ENCODE measurements around the gene VANGL2. TPM values are rescaled to one million over a fixed set of nuclear protein-coding genes. Genes with fewer than 3 reads are reported as not detected.
A peak's percentile ranks its signal among the peaks of the same experiment; 100 is the strongest.

VANGL2 gene
- total RNA-seq, 1 experiment from 2014 or later: 0.26 TPM

- intact Hi-C loops (cut with micrococcal nuclease): no loop called here
- H3K27ac Mint-ChIP-seq (ENCODE audit: low read depth, unreplicated experiment): no peak overlapping the region
- CTCF ChIA-PET: interaction anchor here (0.9 to 9.5 kb wide), 3 partner anchors 35 to 120 kb away, joined by 5 to 116 read pairs (median 7); no protein-coding TSS in a partner anchor
- no peak for DNase-seq (ENCODE audit: unreplicated experiment)
- POLR2A ChIA-PET: interaction anchor here (0.6 to 0.8 kb wide), 2 partner anchors 56 to 381 kb away, joined by 3 read pairs; no protein-coding TSS in a partner anchor
- peaks cover 21% of the 10 kb centered on the region for H3K4me1 Mint-ChIP-seq (ENCODE audit: insufficient read depth, unreplicated experiment)
- H3K36me3 Mint-ChIP-seq (ENCODE audit: insufficient read depth, unreplicated experiment): no peaks in the 10 kb centered on the region
- H3K27me3 Mint-ChIP-seq (ENCODE audit: insufficient read depth, unreplicated experiment): no peaks in the 10 kb centered on the region
- no peak overlapping the region for H3K4me3 Mint-ChIP-seq (ENCODE audit: unreplicated experiment)
- BruUV-seq (replicated peaks): no TSS peak
- TF ChIP-seq CTCF (IDR thresholded peaks at IDR 0.05; ENCODE audit: unreplicated experiment): no peak
- no peaks in the 10 kb centered on the region for H3K9me3 Mint-ChIP-seq (ENCODE audit: unreplicated experiment)
These were observed 11.6 kb downstream of the VANGL2 start for GRCh38 chr1:160412028-160412362.

- H3K27ac Mint-ChIP-seq (ENCODE audit: low read depth, unreplicated experiment): no peak overlapping the region
- CTCF ChIA-PET: interaction anchor here (0.5 to 11.5 kb wide), 12 partner anchors 16 to 1497 kb away, joined by 3 to 214 read pairs (median 4); partner anchors contain the start of genes COPA, NCSTN and PEX19
These were observed 13.4 kb downstream of the VANGL2 start for GRCh38 chr1:160413716-160414115.

GRCh38 chr1:160414881-160415280 is 14.5 kb downstream of the VANGL2 start:
- intact Hi-C loops (cut with micrococcal nuclease): loop anchor here (5.0 kb wide), 1 partner anchor 123 kb away; no protein-coding TSS in a partner anchor
- H3K4me3 Mint-ChIP-seq (ENCODE audit: unreplicated experiment): no peak overlapping the region
- CTCF ChIA-PET: interaction anchor here (0.7 to 11.5 kb wide), 13 partner anchors 17 to 310 kb away, joined by 3 to 214 read pairs (median 10); partner anchors contain the start of genes COPA and NCSTN

More at GRCh38 chr1:160413716-160414115, 13.4 kb downstream of the VANGL2 start:
- H3K4me1 Mint-ChIP-seq (ENCODE audit: insufficient read depth, unreplicated experiment): peaks cover 12% of the 10 kb centered on the region
- POLR2A ChIA-PET: interaction anchor here (1.4 to 3.0 kb wide), 3 partner anchors 37 to 72 kb away, joined by 5 to 12 read pairs (median 7); partner anchors contain the start of genes COPA and NCSTN
- H3K4me3 Mint-ChIP-seq (ENCODE audit: unreplicated experiment): no peak overlapping the region
- no peak for TF ChIP-seq CTCF (IDR thresholded peaks at IDR 0.05; ENCODE audit: unreplicated experiment)
- intact Hi-C loops (cut with micrococcal nuclease): no loop called here
- H3K36me3 Mint-ChIP-seq (ENCODE audit: insufficient read depth, unreplicated experiment): no peaks in the 10 kb centered on the region
- no TSS peak for BruUV-seq (replicated peaks)
- no peaks in the 10 kb centered on the region for H3K9me3 Mint-ChIP-seq (ENCODE audit: unreplicated experiment)
- no peak for DNase-seq (ENCODE audit: unreplicated experiment)
- H3K27me3 Mint-ChIP-seq (ENCODE audit: insufficient read depth, unreplicated experiment): peaks cover 4% of the 10 kb centered on the region

More at GRCh38 chr1:160414881-160415280, 14.5 kb downstream of the VANGL2 start:
- Mint-ChIP-seq H3K9me3 (ENCODE audit: unreplicated experiment) (no peaks in the 10 kb centered on the region), H3K4me1 (ENCODE audit: insufficient read depth, unreplicated experiment) (peaks cover 12% of the 10 kb centered on the region), H3K36me3 (ENCODE audit: insufficient read depth, unreplicated experiment) (no peaks in the 10 kb centered on the region), H3K27me3 (ENCODE audit: insufficient read depth, unreplicated experiment) (peaks cover 11% of the 10 kb centered on the region), H3K27ac (ENCODE audit: low read depth, unreplicated experiment) (peak overlapping the region; percentile 0)
- POLR2A ChIA-PET: interaction anchor here (0.6 to 3.0 kb wide), 4 partner anchors 38 to 537 kb away, joined by 3 to 12 read pairs (median 6); partner anchors contain the start of genes COPA and NCSTN
- peak; percentile 85 for DNase-seq (ENCODE audit: unreplicated experiment)
- TF ChIP-seq CTCF (IDR thresholded peaks at IDR 0.05; ENCODE audit: unreplicated experiment): no peak
- BruUV-seq (replicated peaks): no TSS peak

Measured in MCF 10A (cell line).